PC-9 (cell line): ENCODE data around the gene CTNNBL1. TPM values are rescaled to one million over a fixed set of nuclear protein-coding genes. Genes with fewer than 3 reads are reported as not detected.

Experiments used
- BruUV-seq: library from RNA; stranded (reverse); fragments of 400-500 nt; replicated peaks from 2 replicates; lab custom pipeline; 2021; lab: Mats Ljungman, UMichigan
- CTCF ChIA-PET: fragments of 300-600 bp; sonication (Branson Sonifier 250); formaldehyde crosslinking; loops from one replicate; lab custom pipeline; 2022; ENCODE audit warnings: antibody characterized with exemption; lab: Charles Lee
- POLR2A ChIA-PET: fragments of 300-600 bp; sonication (Branson Sonifier 250); formaldehyde crosslinking; loops from one replicate; lab custom pipeline; 2022; ENCODE audit warnings: antibody characterized with exemption; ENCODE audit not compliant: unreplicated experiment; lab: Charles Lee
- DNase-seq, 2 experiments: peaks; one replicate each; pipeline versions ENCODE4 v3.0.0 to v3.0.0-alpha.2; 2015 to 2022; ENCODE audit warnings: mixed read lengths in 1 of 2
- H2AFZ ChIP-seq: fragments of 200-600 bp; sonication (generic); 2 replicates; pipeline ENCODE4 v1.8.1; 2017; ENCODE audit warnings: antibody characterized with exemption
- H3F3A ChIP-seq: fragments of 200-600 bp; sonication (generic); 2 replicates; pipeline ENCODE4 v1.8.1; 2017; ENCODE audit warnings: antibody characterized with exemption, mild to moderate bottlenecking, low read depth; ENCODE audit not compliant: insufficient read depth
- H3K27ac ChIP-seq: fragments of 200-600 bp; sonication (generic); 2 replicates; pipeline ENCODE4 v1.6.1; 2016; ENCODE audit warnings: mixed run types
- H3K27me3 ChIP-seq: fragments of 200-600 bp; sonication (generic); 2 replicates; pipeline ENCODE4 v1.6.1; 2016; ENCODE audit warnings: low read depth, mixed run types; ENCODE audit not compliant: insufficient read depth
- H3K36me3 ChIP-seq: fragments of 200-600 bp; sonication (generic); 2 replicates; pipeline ENCODE4 v1.6.1; 2016; ENCODE audit warnings: low read depth, mixed run types
- H3K4me1 ChIP-seq: fragments of 200-600 bp; sonication (generic); replicated peaks from 2 replicates; pipeline ENCODE4 v1.6.1; 2016; ENCODE audit warnings: mixed run types; ENCODE audit not compliant: insufficient read depth
- H3K4me2 ChIP-seq: fragments of 200-600 bp; sonication (generic); 2 replicates; pipeline ENCODE4 v1.6.1; 2017; ENCODE audit warnings: mixed run types
- H3K4me3 ChIP-seq: fragments of 200-600 bp; sonication (generic); 2 replicates; pipeline ENCODE4 v1.6.1; 2016; ENCODE audit warnings: mixed run types
- H3K79me2 ChIP-seq: fragments of 200-600 bp; sonication (generic); 2 replicates; pipeline ENCODE4 v1.6.1; 2017; ENCODE audit warnings: low read depth, mixed run types
- H3K9me2 ChIP-seq: fragments of 200-600 bp; sonication (generic); 2 replicates; pipeline ENCODE4 v1.8.1; 2017; ENCODE audit warnings: mild to moderate bottlenecking; ENCODE audit not compliant: insufficient read depth
- H3K9me3 ChIP-seq: fragments of 200-600 bp; sonication (generic); 2 replicates; pipeline ENCODE4 v1.8.1; 2016; ENCODE audit warnings: low read depth; ENCODE audit not compliant: insufficient read depth
- H4K20me1 ChIP-seq: fragments of 200-600 bp; sonication (generic); 2 replicates; pipeline ENCODE4 v1.8.1; 2017; ENCODE audit not compliant: insufficient read depth
- CTCF ChIP-seq: fragments of 200-600 bp; sonication (generic); conservative IDR thresholded peaks from 2 replicates; pipeline ENCODE4 v1.6.1; 2017; ENCODE audit warnings: mixed run types, antibody characterized with exemption, mild to moderate bottlenecking, moderate library complexity
- EZH2 ChIP-seq: fragments of 200-600 bp; sonication (generic); IDR thresholded peaks from 2 replicates; pipeline ENCODE4 v1.8.0; 2017; ENCODE audit warnings: antibody characterized with exemption, low read depth
- intact Hi-C: fragments of 100-400 bp; cut with micrococcal nuclease; formaldehyde crosslinking; loops from one replicate; pipeline ENCODE4 v1.10.0; 2022; ENCODE audit not compliant: unreplicated experiment
- total RNA-seq: library from RNA; stranded (reverse); gene quantifications from 2 replicates; pipeline ENCODE4 v1.2.3, GENCODE V29; 2021

Gene CTNNBL1
- total RNA-seq, 1 experiment from 2014 or later, result 83.5 TPM

- Histone ChIP-seq H3K4me3 (no peak overlapping the region), H2AFZ (no peak overlapping the region), H3K9me2 (no peaks in the 10 kb centered on the region), H3K36me3 (peaks cover 10% of the 10 kb centered on the region; the same call in 1 of the 2 replicates), H3K4me1 (peaks cover 13% of the 10 kb centered on the region), H3F3A (no peaks in the 10 kb centered on the region), H3K9me3 (no peaks in the 10 kb centered on the region), H3K79me2 (0 out of 2 replicates have a peak, but pooled peaks cover 10% of the 10 kb centered on the region), H3K27me3 (no peaks in the 10 kb centered on the region), H4K20me1 (no peaks in the 10 kb centered on the region), H3K4me2 (no peak overlapping the region), H3K27ac (no peak overlapping the region)
- CTCF ChIA-PET, result no interaction called here
- no peak for DNase-seq
- intact Hi-C loops, result no loop called here
- BruUV-seq, result no TSS peak
- TF ChIP-seq CTCF, result no peak
- TF ChIP-seq EZH2, result no peak
- POLR2A ChIA-PET, result no interaction called here
Observed at GRCh38 chr20:37742131-37742530, 48.3 kb downstream of the CTNNBL1 start.

- no TSS peak for BruUV-seq
- H3K9me3 ChIP-seq, result no peaks in the 10 kb centered on the region
- H3K27ac ChIP-seq, result no peak overlapping the region
- peaks cover 13% of the 10 kb centered on the region for H3K4me1 ChIP-seq
- H3K36me3 ChIP-seq, result peaks cover 7% of the 10 kb centered on the region; the same call in 1 of the 2 replicates
- no peak overlapping the region for H3K4me2 ChIP-seq
- CTCF ChIA-PET, result no interaction called here
- POLR2A ChIA-PET, result no interaction called here
- H3K79me2 ChIP-seq, result 0 out of 2 replicates have a peak, but pooled peaks cover 10% of the 10 kb centered on the region
- peaks cover 4% of the 10 kb centered on the region; the same call in 1 of the 2 replicates for H3F3A ChIP-seq
- intact Hi-C loops, result no loop called here
- TF ChIP-seq CTCF (no peak), EZH2 (no peak)
- H3K27me3 ChIP-seq, result no peaks in the 10 kb centered on the region
- H4K20me1 ChIP-seq, result no peaks in the 10 kb centered on the region
- no peak overlapping the region for H3K4me3 ChIP-seq
- DNase-seq, result no peak
- H3K9me2 ChIP-seq, result no peaks in the 10 kb centered on the region
- no peak overlapping the region for H2AFZ ChIP-seq
Observed at GRCh38 chr20:37744347-37744746, 50.5 kb downstream of the CTNNBL1 start.

DNA sequence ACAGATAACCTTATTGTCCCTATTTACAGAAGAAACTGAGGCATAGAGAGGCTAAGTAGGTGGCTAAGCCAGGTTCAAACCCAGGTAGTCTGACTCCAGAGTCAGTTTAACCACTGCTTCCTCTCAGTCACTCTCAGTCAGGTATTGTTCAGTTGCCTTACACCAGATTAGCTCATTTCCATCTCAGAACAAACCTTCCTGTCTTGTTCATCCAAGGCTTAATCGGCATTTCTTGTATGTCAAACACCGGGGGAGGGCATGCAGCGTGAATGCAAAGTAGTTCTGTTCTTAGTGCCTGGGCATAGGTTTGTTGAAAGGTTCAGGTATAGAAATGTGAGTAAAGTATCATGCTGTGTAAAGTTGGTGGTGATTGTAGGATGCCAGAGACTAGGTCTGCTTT is 51.7 kb downstream of the CTNNBL1 start:
- intact Hi-C loops, result no loop called here
- H3K9me3 ChIP-seq, result no peaks in the 10 kb centered on the region
- no peak overlapping the region for H3K4me3 ChIP-seq
- BruUV-seq, result no TSS peak
- no peak overlapping the region for H3K27ac ChIP-seq
- peaks cover 11% of the 10 kb centered on the region for H3K4me1 ChIP-seq
- TF ChIP-seq EZH2, result no peak
- TF ChIP-seq CTCF, result no peak
- DNase-seq, result no peak
- H3K4me2 ChIP-seq, result no peak overlapping the region
- H3F3A ChIP-seq, result peaks cover 4% of the 10 kb centered on the region; the same call in 1 of the 2 replicates
- ChIA-PET CTCF (no interaction called here), POLR2A (interaction anchor here (0.7 kb wide), 1 partner anchor 8 kb away, joined by 3 read pairs; no protein-coding TSS in a partner anchor)
- no peaks in the 10 kb centered on the region for H4K20me1 ChIP-seq
- H2AFZ ChIP-seq, result no peak overlapping the region
- H3K27me3 ChIP-seq, result no peaks in the 10 kb centered on the region
- peaks cover 7% of the 10 kb centered on the region; the same call in 1 of the 2 replicates for H3K36me3 ChIP-seq
- H3K79me2 ChIP-seq, result 0 out of 2 replicates have a peak, but pooled peaks cover 10% of the 10 kb centered on the region
- no peaks in the 10 kb centered on the region for H3K9me2 ChIP-seq
